ENCODE data around the gene RSBN1L.

DNA sequence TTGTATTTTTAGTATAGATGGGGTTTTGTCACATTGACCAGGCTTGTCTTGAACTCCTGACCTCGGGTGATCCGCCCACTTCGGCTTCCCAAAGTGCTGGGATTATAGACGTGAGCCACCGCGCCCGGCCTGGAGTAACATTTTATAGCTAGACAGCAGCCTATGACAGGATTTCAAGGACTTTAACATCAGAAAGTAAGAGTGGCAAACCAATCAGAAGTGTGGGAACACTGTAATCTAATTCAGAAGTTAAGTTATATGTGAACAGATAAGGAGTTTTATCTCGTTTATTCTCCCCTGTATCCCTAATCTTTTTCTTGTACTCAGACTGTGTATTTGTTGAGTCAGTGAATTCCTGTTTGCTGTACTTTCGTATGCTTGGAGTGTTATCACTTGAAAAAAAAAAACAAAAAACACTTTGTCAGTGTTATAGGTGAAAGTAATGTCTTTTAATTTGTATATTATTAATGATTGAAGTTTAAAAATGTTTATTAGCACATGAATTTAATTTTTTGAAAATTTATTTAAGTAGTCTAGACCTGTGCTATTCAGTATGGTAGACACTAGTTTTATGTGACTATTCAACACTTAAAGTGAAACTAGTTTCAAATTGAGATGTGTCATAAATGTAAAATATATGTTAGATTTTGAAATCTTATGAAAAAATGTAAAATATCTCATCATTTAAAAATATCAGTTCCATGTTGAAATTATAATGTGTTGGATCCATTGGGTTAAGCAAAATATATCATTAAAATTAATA is 38.6 kb downstream of the RSBN1L start:
- TF ChIP-seq POLR2A (IDR thresholded peaks at IDR 0.05; ENCODE audit: borderline replicate concordance, extremely low read depth, insufficient read depth, insufficient read length): no peak
- TF ChIP-seq, protein P1, sequence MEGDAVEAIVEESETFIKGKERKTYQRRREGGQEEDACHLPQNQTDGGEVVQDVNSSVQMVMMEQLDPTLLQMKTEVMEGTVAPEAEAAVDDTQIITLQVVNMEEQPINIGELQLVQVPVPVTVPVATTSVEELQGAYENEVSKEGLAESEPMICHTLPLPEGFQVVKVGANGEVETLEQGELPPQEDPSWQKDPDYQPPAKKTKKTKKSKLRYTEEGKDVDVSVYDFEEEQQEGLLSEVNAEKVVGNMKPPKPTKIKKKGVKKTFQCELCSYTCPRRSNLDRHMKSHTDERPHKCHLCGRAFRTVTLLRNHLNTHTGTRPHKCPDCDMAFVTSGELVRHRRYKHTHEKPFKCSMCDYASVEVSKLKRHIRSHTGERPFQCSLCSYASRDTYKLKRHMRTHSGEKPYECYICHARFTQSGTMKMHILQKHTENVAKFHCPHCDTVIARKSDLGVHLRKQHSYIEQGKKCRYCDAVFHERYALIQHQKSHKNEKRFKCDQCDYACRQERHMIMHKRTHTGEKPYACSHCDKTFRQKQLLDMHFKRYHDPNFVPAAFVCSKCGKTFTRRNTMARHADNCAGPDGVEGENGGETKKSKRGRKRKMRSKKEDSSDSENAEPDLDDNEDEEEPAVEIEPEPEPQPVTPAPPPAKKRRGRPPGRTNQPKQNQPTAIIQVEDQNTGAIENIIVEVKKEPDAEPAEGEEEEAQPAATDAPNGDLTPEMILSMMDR (IDR thresholded peaks at IDR 0.05 in 2 of 3, conservative IDR thresholded peaks at IDR 0.05 in 1 of 3; ENCODE audit: borderline replicate concordance in 1 of 3, insufficient read depth in 1 of 3, low read depth in 2 of 3, low read length in 2 of 3): no peak
- no peak for TF ChIP-seq CEBPB (IDR thresholded peaks at IDR 0.05; ENCODE audit: low read depth)
- TF ChIP-seq EZH2 (IDR thresholded peaks at IDR 0.05): no peak
- TF ChIP-seq, protein P2, sequence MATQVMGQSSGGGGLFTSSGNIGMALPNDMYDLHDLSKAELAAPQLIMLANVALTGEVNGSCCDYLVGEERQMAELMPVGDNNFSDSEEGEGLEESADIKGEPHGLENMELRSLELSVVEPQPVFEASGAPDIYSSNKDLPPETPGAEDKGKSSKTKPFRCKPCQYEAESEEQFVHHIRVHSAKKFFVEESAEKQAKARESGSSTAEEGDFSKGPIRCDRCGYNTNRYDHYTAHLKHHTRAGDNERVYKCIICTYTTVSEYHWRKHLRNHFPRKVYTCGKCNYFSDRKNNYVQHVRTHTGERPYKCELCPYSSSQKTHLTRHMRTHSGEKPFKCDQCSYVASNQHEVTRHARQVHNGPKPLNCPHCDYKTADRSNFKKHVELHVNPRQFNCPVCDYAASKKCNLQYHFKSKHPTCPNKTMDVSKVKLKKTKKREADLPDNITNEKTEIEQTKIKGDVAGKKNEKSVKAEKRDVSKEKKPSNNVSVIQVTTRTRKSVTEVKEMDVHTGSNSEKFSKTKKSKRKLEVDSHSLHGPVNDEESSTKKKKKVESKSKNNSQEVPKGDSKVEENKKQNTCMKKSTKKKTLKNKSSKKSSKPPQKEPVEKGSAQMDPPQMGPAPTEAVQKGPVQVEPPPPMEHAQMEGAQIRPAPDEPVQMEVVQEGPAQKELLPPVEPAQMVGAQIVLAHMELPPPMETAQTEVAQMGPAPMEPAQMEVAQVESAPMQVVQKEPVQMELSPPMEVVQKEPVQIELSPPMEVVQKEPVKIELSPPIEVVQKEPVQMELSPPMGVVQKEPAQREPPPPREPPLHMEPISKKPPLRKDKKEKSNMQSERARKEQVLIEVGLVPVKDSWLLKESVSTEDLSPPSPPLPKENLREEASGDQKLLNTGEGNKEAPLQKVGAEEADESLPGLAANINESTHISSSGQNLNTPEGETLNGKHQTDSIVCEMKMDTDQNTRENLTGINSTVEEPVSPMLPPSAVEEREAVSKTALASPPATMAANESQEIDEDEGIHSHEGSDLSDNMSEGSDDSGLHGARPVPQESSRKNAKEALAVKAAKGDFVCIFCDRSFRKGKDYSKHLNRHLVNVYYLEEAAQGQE (IDR thresholded peaks at IDR 0.05; ENCODE audit: low read depth): no peak
- no peak for TF ChIP-seq YY1 (IDR thresholded peaks at IDR 0.05; ENCODE audit: extremely low read depth, insufficient replicate concordance, low read depth, low read length)

All from HCT116 (cell line).